ENCODE results near the gene NKG7.

The NKG7 gene

DNA sequence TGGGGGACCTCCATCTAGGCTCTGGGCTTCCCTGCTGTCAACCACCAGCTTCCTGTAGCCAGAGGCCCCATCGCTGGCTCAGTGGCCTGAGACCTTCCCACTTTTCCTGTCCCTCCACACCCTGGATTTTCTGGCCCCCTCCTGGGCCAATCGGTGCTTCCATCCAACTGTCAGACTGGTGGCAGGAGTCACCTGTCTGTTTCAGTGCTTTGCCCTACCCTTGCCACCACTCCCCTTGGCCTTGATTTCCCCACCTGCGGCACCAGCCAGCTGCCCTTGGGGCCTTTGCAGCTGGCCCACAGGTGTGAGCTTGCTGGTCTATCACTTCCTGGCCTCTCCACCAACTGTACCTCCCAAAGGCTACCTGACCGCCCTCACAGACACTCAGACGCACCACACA, 43.0 kb downstream of the NKG7 start:
- Histone ChIP-seq H3K27ac (ENCODE audit: poor library complexity, severe bottlenecking) (no peak overlapping the region), H3K36me3 (ENCODE audit: low read depth) (no peaks in the 10 kb centered on the region), H3K9me3 (ENCODE audit: severe bottlenecking) (no peaks in the 10 kb centered on the region), H3K4me3 (ENCODE audit: severe bottlenecking) (no peak overlapping the region), H3K27me3 (ENCODE audit: insufficient read depth, poor library complexity, severe bottlenecking) (peaks cover 8% of the 10 kb centered on the region), H3K4me1 (ENCODE audit: insufficient read depth, poor library complexity, severe bottlenecking) (peaks cover 2% of the 10 kb centered on the region)
- no peak for DNase-seq (ENCODE audit: low spot score)
- ATAC-seq (ENCODE audit: low read depth), result no peak
- TF ChIP-seq, protein P1, sequence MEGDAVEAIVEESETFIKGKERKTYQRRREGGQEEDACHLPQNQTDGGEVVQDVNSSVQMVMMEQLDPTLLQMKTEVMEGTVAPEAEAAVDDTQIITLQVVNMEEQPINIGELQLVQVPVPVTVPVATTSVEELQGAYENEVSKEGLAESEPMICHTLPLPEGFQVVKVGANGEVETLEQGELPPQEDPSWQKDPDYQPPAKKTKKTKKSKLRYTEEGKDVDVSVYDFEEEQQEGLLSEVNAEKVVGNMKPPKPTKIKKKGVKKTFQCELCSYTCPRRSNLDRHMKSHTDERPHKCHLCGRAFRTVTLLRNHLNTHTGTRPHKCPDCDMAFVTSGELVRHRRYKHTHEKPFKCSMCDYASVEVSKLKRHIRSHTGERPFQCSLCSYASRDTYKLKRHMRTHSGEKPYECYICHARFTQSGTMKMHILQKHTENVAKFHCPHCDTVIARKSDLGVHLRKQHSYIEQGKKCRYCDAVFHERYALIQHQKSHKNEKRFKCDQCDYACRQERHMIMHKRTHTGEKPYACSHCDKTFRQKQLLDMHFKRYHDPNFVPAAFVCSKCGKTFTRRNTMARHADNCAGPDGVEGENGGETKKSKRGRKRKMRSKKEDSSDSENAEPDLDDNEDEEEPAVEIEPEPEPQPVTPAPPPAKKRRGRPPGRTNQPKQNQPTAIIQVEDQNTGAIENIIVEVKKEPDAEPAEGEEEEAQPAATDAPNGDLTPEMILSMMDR (IDR thresholded peaks at IDR 0.05; ENCODE audit: poor library complexity, severe bottlenecking), result no peak

DNA sequence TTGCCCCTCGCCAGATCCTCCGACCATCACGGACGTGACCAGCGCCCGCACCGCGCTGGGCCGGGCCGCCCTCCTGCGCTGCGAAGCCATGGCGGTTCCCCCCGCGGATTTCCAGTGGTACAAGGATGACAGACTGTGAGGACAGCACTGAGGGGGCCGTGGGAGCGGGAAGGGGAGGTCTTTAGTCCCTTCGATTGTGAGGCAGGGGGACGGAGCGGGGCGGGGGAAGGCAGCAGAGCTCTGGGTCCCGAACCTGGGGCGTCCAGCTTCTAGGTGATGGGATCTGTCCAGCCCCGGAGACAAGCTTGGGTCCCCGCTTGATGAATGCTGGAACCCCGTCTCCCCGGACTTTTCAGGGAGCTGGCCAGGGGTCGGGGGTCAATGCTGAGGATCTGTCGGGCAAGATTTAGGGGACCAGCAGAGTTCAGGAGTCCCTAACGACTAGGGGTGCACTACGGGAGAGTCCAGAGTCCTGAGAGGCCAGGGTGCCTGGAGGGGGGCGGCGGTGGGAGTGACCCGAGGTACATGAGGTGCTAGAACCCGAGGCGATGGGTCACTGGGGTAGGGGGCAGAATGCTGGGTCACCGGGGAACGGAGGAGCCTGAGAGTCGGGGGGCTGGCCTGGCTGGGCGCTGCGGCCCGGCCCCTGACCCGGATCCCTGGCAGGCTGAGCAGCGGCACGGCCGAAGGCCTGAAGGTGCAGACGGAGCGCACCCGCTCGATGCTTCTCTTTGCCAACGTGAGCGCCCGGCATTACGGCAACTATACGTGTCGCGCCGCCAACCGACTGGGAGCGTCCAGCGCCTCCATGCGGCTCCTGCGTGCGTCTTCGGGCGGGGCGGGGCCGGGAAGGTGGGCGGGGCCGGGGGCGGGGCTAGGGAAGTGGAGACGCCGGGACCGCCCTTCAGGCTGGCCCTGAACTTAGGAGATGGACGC, 45.1 kb downstream of the NKG7 start:
- peaks cover 2% of the 10 kb centered on the region for H3K4me1 ChIP-seq (ENCODE audit: insufficient read depth, poor library complexity, severe bottlenecking)
- peak; percentile 69 for ATAC-seq (ENCODE audit: low read depth)
- no peaks in the 10 kb centered on the region for H3K9me3 ChIP-seq (ENCODE audit: severe bottlenecking)
- TF ChIP-seq, protein P1 (IDR thresholded peaks at IDR 0.05; ENCODE audit: poor library complexity, severe bottlenecking), result peak; percentile 46
- H3K27me3 ChIP-seq (ENCODE audit: insufficient read depth, poor library complexity, severe bottlenecking), result peaks cover 8% of the 10 kb centered on the region
- H3K4me3 ChIP-seq (ENCODE audit: severe bottlenecking), result peak overlapping the region; percentile 16
- no peaks in the 10 kb centered on the region for H3K36me3 ChIP-seq (ENCODE audit: low read depth)
- no peak overlapping the region for H3K27ac ChIP-seq (ENCODE audit: poor library complexity, severe bottlenecking)
- no peak for DNase-seq (ENCODE audit: low spot score)

DNA sequence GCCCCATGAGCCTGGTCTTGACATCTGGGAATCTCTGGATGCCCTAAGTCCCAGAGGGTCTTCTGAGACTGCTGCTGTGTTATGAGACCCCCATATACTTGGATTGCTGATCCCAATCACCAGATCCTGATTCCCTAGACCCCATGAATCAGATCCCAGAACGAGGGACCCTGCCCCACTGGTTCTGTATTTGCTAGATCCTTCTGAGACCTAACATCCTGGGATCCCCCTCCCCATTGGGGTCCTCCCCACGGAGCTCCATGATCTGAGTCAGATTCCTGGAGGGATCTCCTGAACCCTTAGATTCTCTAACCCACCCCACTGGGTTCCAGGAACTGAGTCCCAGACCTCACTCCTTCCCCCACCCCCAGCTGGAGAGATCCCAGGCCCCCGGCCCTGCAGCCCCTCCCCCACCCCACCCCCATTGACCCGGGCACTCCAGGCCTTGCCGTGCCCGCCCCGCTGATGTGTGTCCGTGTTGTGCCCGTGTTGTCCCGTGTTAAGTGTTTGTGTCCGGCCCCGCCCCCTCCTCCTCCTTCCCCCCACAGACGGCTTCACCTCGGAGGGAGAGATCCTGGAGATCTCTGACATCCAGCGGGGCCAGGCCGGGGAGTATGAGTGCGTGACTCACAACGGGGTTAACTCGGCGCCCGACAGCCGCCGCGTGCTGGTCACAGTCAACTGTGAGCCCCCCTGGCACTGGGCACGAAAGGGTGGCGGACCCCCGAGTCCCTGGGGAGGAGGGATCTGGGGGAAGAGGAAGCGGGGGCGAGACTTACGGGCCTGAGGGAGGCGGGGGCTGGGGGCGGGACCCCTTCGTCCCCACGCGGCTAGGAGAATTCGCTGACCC, 46.0 kb downstream of the NKG7 start:
- no peaks in the 10 kb centered on the region for H3K9me3 ChIP-seq (ENCODE audit: severe bottlenecking)
- TF ChIP-seq, protein P1 (IDR thresholded peaks at IDR 0.05; ENCODE audit: poor library complexity, severe bottlenecking), result no peak
- peaks cover 2% of the 10 kb centered on the region for H3K4me1 ChIP-seq (ENCODE audit: insufficient read depth, poor library complexity, severe bottlenecking)
- H3K36me3 ChIP-seq (ENCODE audit: low read depth), result no peaks in the 10 kb centered on the region
- H3K27me3 ChIP-seq (ENCODE audit: insufficient read depth, poor library complexity, severe bottlenecking), result peaks cover 8% of the 10 kb centered on the region
- no peak overlapping the region for H3K27ac ChIP-seq (ENCODE audit: poor library complexity, severe bottlenecking)
- no peak overlapping the region for H3K4me3 ChIP-seq (ENCODE audit: severe bottlenecking)
- no peak for ATAC-seq (ENCODE audit: low read depth)
- no peak for DNase-seq (ENCODE audit: low spot score)

DNA sequence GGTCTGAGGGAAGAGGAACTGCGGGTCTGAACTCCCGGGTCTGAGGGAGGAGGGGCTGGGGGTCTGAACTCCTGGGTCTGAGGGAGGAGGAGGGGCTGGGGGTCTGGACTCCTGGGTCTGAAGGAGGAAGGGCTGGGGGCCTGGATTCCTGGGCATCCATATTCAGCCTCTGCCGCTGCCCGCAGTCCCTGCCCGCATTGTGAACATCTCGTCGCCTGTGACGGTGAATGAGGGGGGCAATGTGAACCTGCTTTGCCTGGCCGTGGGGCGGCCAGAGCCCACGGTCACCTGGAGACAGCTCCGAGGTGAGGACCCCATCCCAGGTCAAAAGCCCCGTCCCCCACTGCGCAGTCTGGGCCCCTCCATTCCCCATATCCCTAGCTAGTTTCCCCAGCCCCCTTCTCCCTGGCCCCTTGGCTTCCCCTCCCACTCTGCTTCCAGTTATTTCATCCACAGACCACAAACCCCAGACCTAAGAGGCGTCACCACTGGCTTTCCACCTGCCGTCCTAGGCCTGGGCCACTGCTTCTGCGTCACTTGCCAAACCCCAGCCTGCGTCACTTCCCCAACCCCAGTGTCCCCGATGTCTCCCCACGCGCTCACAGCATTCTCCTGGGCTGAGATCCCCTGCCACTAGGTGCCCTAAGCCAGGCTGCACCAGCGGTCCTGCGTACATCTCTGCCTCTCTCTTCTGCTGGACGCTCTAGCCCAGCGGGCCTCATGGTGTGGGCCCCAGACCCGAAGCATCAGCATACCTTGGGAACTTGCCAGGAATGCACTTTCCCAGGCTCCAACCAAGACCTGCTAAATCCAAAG, 47.1 kb downstream of the NKG7 start:
- H3K36me3 ChIP-seq (ENCODE audit: low read depth), result no peaks in the 10 kb centered on the region
- TF ChIP-seq, protein P1 (IDR thresholded peaks at IDR 0.05; ENCODE audit: poor library complexity, severe bottlenecking), result no peak
- H3K4me3 ChIP-seq (ENCODE audit: severe bottlenecking), result no peak overlapping the region
- ATAC-seq (ENCODE audit: low read depth), result no peak
- H3K4me1 ChIP-seq (ENCODE audit: insufficient read depth, poor library complexity, severe bottlenecking), result peaks cover 2% of the 10 kb centered on the region
- H3K9me3 ChIP-seq (ENCODE audit: severe bottlenecking), result no peaks in the 10 kb centered on the region
- no peak for DNase-seq (ENCODE audit: low spot score)
- H3K27ac ChIP-seq (ENCODE audit: poor library complexity, severe bottlenecking), result no peak overlapping the region
- H3K27me3 ChIP-seq (ENCODE audit: insufficient read depth, poor library complexity, severe bottlenecking), result peaks cover 8% of the 10 kb centered on the region
